Loucy (cell line): Measurements from ENCODE around the gene C13orf46.

Experiments
- CTCF ChIP-seq: fragments of 200-600 bp; sonication (generic); conservative IDR thresholded peaks from 2 replicates; pipeline ENCODE4 v1.5.1; 2014; ENCODE audit warnings: mild to moderate bottlenecking, antibody characterized with exemption, low read length
- EZH2phosphoT487 ChIP-seq: fragments of 200-600 bp; IDR thresholded peaks from 2 replicates; pipeline ENCODE4 v1.6.1; 2018; ENCODE audit warnings: antibody characterized with exemption, mild to moderate bottlenecking, moderate library complexity, borderline replicate concordance

- TF ChIP-seq CTCF (no peak), EZH2phosphoT487 (no peak)
Measured at GRCh38 chr13:113973218-113974164, at the start of gene C13orf46.
